GM10266 (cell line): ENCODE results near the gene SPINK4.

ENCODE experiments used
- DNase-seq: peaks from one replicate; pipeline ENCODE4 v3.0.0; 2012; ENCODE audit errors: extremely low spot score
- TF ChIP-seq, protein P1 (sequence below): IDR thresholded peaks from 2 replicates; pipeline ENCODE4 v1.5.1; 2012; ENCODE audit warnings: mild to moderate bottlenecking, low read depth; ENCODE audit not compliant: control insufficient read depth, insufficient read depth; ENCODE audit errors: missing control alignments

SPINK4 gene

GRCh38 chr9:33260372-33260771 is 20.4 kb downstream of the SPINK4 start:
- no peak for DNase-seq
- TF ChIP-seq, protein P1, sequence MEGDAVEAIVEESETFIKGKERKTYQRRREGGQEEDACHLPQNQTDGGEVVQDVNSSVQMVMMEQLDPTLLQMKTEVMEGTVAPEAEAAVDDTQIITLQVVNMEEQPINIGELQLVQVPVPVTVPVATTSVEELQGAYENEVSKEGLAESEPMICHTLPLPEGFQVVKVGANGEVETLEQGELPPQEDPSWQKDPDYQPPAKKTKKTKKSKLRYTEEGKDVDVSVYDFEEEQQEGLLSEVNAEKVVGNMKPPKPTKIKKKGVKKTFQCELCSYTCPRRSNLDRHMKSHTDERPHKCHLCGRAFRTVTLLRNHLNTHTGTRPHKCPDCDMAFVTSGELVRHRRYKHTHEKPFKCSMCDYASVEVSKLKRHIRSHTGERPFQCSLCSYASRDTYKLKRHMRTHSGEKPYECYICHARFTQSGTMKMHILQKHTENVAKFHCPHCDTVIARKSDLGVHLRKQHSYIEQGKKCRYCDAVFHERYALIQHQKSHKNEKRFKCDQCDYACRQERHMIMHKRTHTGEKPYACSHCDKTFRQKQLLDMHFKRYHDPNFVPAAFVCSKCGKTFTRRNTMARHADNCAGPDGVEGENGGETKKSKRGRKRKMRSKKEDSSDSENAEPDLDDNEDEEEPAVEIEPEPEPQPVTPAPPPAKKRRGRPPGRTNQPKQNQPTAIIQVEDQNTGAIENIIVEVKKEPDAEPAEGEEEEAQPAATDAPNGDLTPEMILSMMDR, result no peak

- TF ChIP-seq, protein P1, result no peak
- DNase-seq, result no peak
Observed at GRCh38 chr9:33263131-33264002, 23.4 kb downstream of the SPINK4 start.

DNA sequence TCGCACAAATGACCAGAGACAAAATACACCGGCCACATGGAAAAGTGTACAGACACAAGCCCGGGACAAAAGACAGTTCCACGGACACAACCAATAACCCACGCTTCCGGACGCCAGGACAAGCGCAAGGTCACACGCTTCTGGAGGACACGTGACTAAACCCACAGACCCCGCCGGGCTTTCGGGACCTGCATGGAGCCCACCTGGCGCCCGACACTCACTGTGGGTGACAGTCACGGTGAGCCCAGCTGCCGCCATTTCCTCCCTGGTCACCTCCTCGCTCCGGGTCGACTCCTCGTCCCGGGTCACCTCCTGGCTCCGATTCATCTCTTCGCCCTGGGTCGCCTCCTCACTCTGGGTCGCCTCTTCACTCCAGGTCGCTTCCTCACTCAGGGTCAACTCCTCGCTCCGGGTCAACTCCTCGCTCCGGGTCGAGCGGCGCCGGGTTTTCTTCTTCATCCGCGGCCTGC is 24.1 kb downstream of the SPINK4 start:
- peak; percentile 49 for DNase-seq
- TF ChIP-seq, protein P1, result no peak

DNA sequence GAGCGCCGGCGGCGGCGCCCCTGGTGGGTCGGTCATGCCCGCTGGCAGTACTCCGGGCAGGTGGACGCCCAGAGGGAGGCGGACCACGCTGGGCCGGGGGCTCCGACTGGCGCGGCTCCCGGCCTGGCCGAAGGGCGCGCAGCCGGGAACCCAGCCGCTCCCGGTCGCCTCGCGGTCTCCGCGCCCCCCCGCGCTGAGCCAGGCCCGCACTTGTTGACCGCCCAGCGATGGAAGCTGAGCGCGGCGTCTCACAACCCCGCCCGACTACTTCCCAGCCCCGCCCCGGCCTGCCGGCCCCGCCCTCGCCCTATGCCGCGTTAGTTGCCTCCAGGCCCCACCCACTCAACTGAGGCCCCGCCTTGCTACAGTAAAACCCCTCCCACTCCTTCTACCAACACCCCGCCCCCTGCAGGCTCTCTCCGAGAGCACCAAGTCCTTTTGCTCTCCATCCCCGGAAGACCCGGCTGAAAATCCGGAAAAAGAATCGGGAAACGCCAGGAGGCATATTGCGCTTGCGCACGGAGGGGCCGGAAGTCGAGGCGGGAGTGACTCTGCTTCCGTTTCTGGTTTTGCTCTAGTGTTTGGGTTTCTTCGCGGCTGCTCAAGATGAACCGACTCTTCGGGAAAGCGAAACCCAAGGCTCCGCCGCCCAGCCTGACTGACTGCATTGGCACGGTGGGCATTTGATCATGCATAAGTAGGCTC is 24.7 kb downstream of the SPINK4 start, which contains the start of the genes BAG1 and CHMP5:
Gene BAG1 (minus strand): TSS at position 236 of the 705 bp plus-strand sequence.
Gene CHMP5 (plus strand): TSS at position 577 of the 705 bp plus-strand sequence. CDS start 30 bp downstream, at position 607.
- peak; percentile 98 for DNase-seq
- TF ChIP-seq, protein P1, result no peak

- TF ChIP-seq, protein P1, result no peak
- no peak for DNase-seq
Observed at GRCh38 chr9:33265211-33265865, 25.4 kb downstream of the SPINK4 start.

- no peak for DNase-seq
- TF ChIP-seq, protein P1, result no peak
Observed at GRCh38 chr9:33267151-33267767, 27.3 kb downstream of the SPINK4 start.
